Loucy (cell line): Measurements from ENCODE around the gene CCDC167.

Experiments used
- EZH2phosphoT487 ChIP-seq: fragments of 200-600 bp; IDR thresholded peaks from 2 replicates; pipeline ENCODE4 v1.6.1; 2018; ENCODE audit warnings: antibody characterized with exemption, mild to moderate bottlenecking, moderate library complexity, borderline replicate concordance
- TF ChIP-seq, protein P1 (sequence below): fragments of 200-600 bp; sonication (generic); conservative IDR thresholded peaks from 2 replicates; pipeline ENCODE4 v1.5.1; 2014; ENCODE audit warnings: mild to moderate bottlenecking, antibody characterized with exemption, low read length

DNA sequence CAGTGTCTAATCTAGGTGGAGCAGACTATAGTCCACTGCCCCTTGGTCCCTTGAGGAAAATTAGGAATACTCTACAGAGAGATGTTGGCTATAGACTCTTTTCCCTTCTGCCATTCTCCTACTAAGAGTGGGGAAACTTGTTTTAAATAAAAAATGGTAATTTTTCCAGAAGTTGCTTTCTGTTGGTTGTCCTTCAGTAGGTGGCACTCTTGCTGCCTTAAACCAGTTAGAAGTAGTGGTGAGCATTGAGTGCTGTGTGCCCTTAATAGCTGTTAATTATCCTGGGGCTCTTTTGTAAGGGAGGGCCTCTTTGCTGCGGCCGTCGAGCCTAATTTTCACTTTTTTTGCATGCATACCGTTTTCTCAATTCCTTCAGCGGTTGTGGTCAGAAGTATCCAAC lies 63.9 kb downstream of the CCDC167 start:
- TF ChIP-seq, protein P1, sequence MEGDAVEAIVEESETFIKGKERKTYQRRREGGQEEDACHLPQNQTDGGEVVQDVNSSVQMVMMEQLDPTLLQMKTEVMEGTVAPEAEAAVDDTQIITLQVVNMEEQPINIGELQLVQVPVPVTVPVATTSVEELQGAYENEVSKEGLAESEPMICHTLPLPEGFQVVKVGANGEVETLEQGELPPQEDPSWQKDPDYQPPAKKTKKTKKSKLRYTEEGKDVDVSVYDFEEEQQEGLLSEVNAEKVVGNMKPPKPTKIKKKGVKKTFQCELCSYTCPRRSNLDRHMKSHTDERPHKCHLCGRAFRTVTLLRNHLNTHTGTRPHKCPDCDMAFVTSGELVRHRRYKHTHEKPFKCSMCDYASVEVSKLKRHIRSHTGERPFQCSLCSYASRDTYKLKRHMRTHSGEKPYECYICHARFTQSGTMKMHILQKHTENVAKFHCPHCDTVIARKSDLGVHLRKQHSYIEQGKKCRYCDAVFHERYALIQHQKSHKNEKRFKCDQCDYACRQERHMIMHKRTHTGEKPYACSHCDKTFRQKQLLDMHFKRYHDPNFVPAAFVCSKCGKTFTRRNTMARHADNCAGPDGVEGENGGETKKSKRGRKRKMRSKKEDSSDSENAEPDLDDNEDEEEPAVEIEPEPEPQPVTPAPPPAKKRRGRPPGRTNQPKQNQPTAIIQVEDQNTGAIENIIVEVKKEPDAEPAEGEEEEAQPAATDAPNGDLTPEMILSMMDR = peak; percentile 53
- no peak for TF ChIP-seq EZH2phosphoT487
